GM12878 (cell line): ENCODE results near the gene ZSWIM2. TPM values are rescaled to one million over a fixed set of nuclear protein-coding genes. Genes with fewer than 3 reads are reported as not detected.

Experiments used
- ATAC-seq: fragments of 200-7000 bp; cut with Tn5 transposase; 3 replicates; pipeline ENCODE4 v1.9.1; 2020; ENCODE audit warnings: mild to moderate bottlenecking, moderate library complexity
- BruUV-seq: library from RNA; stranded (reverse); fragments of 400-500 nt; replicated peaks from 2 replicates; lab custom pipeline; 2021; lab: Mats Ljungman, UMichigan
- CTCF ChIA-PET: fragments of 300-600 bp; sonication (Branson Sonifier 250); formaldehyde crosslinking; extraction: SDS; loops from one replicate; lab custom pipeline; 2021; ENCODE audit warnings: inconsistent platforms; lab: Yijun Ruan, JAX
- POLR2A ChIA-PET: fragments of 350-600 bp; formaldehyde crosslinking; extraction: SDS; loops from one replicate; lab custom pipeline; 2021; ENCODE audit warnings: inconsistent platforms; lab: Charles Lee
- RAD21 ChIA-PET: fragments of 300-600 bp; sonication (Branson Sonifier 250); formaldehyde crosslinking; loops from one replicate; lab custom pipeline; 2023; ENCODE audit warnings: antibody characterized with exemption; ENCODE audit not compliant: unreplicated experiment; lab: Charles Lee
- SMC1A ChIA-PET: fragments of 300-600 bp; sonication (Branson Sonifier 250); formaldehyde crosslinking; loops from one replicate; lab custom pipeline; 2023; ENCODE audit not compliant: unreplicated experiment, uncharacterized antibody; lab: Charles Lee
- DNase-seq: peaks from one replicate; pipeline ENCODE4 v3.0.0-alpha.2; 2011; ENCODE audit warnings: low read depth, low spot score
- FAIRE-seq: peaks from 3 replicates; lab custom pipeline; 2011; peaks lifted over from hg19 to GRCh38; lab: Jason Lieb, UNC
- H2AFZ ChIP-seq: 2 replicates; pipeline ENCODE4 v1.6.0; 2011; ENCODE audit warnings: low read depth, low read length, control low read depth; ENCODE audit not compliant: control insufficient read depth
- H3K27ac ChIP-seq: 2 replicates; pipeline ENCODE4 v1.5.1; 2011; ENCODE audit warnings: control low read depth; ENCODE audit not compliant: control insufficient read depth, insufficient read depth
- H3K27me3 ChIP-seq, 2 experiments: replicated peaks in 1 of 2; 2 replicates each; pipeline versions ENCODE4 v1.6.0 to v1.6.1; 2011; ENCODE audit warnings: low read length in 1 of 2; ENCODE audit not compliant: control insufficient read depth in 2 of 2, insufficient read depth in 2 of 2
- H3K36me3 ChIP-seq, 2 experiments: 2 replicates each; pipeline ENCODE4 v1.5.1; 2011; ENCODE audit warnings: low read length in 1 of 2; ENCODE audit not compliant: control insufficient read depth in 2 of 2, insufficient read depth in 2 of 2
- H3K4me1 ChIP-seq: 2 replicates; pipeline ENCODE4 v1.6.1; 2011; ENCODE audit warnings: mild to moderate bottlenecking, low read length, moderate library complexity, mixed read lengths; ENCODE audit not compliant: control insufficient read depth, insufficient read depth
- H3K4me2 ChIP-seq: 2 replicates; pipeline ENCODE4 v1.6.0; 2011; ENCODE audit warnings: control low read depth; ENCODE audit not compliant: control insufficient read depth, insufficient read depth
- H3K4me3 ChIP-seq: fragments of 200-600 bp; sonication (generic); 2 replicates; pipeline ENCODE4 v1.5.1; 2016
- H3K79me2 ChIP-seq: 2 replicates; pipeline ENCODE4 v1.6.0; 2011; ENCODE audit warnings: low read length; ENCODE audit not compliant: control insufficient read depth, insufficient read depth
- H3K9ac ChIP-seq: 2 replicates; pipeline ENCODE4 v1.8.0; 2011; ENCODE audit warnings: low read length, control low read depth, mixed read lengths; ENCODE audit not compliant: control insufficient read depth, insufficient read depth
- H3K9me3 ChIP-seq: replicated peaks from 3 replicates; pipeline ENCODE4 v1.5.1; 2011; ENCODE audit warnings: mild to moderate bottlenecking, low read length; ENCODE audit not compliant: control insufficient read depth, insufficient read depth
- H4K20me1 ChIP-seq: 2 replicates; pipeline ENCODE4 v1.6.0; 2011; ENCODE audit not compliant: control insufficient read depth, insufficient read depth
- ATF3 ChIP-seq: IDR thresholded peaks from 2 replicates; pipeline ENCODE4 v1.6.1; 2011; ENCODE audit warnings: low read depth, mild to moderate bottlenecking, low read length, moderate library complexity, borderline replicate concordance; ENCODE audit errors: extremely low read depth
- E2F8 ChIP-seq: fragments of 450-650 bp; IDR thresholded peaks from 2 replicates; pipeline ENCODE4 v1.6.1; 2018; ENCODE audit warnings: mild to moderate bottlenecking, low read depth, moderate library complexity; ENCODE audit not compliant: partially characterized antibody
- MYB ChIP-seq: fragments of 150-350 bp; IDR thresholded peaks from 2 replicates; pipeline ENCODE4 v1.6.1; 2014; ENCODE audit warnings: mild to moderate bottlenecking, low read depth, low read length, borderline replicate concordance
- ZNF622 ChIP-seq: fragments of 450-650 bp; IDR thresholded peaks from 2 replicates; pipeline ENCODE4 v1.6.1; 2017; ENCODE audit warnings: mild to moderate bottlenecking, inconsistent platforms
- whole genome bisulfite sequencing: methylation state at CpG from one replicate; pipeline ENCODE4 v1.1.6; 2016; ENCODE audit warnings: low lambda C conversion rate; ENCODE audit not compliant: insufficient replicate concordance, insufficient coverage; ENCODE audit errors: missing lambda C conversion rate; 5-methylcytosine and 5-hydroxymethylcytosine counted together
- in situ Hi-C: fragments of 300-500 bp; cut with MboI; formaldehyde crosslinking; loops from 9 replicates; pipeline ENCODE4 v1.14.3; 2018; ENCODE audit warnings: mixed read lengths
- intact Hi-C: fragments of 100-400 bp; cut with micrococcal nuclease; formaldehyde crosslinking; loops from one replicate; pipeline ENCODE4 v1.14.2; 2022; ENCODE audit not compliant: unreplicated experiment
- polyA plus RNA-seq, 11 experiments: library from polyadenylated mRNA; depleted of rRNA in 4 of 11; unstranded in 6 of 11; stranded (reverse) in 5 of 11; fragments of >200 nt; fragmentation: Nextera tagmentation in 4 of 11; fragmentation: Illumina TruSeq in 1 of 11; extraction: Ambion mirVana in 4 of 11; extraction: Trizol in 1 of 11; gene quantifications; 1 replicate in 1 of 11; 2 replicates in 10 of 11; pipeline versions ENCODE4 v1.2.1 to v1.2.3, GENCODE V29; 2011 to 2016; ENCODE audit warnings: inconsistent platforms in 2 of 11, missing spikeins in 2 of 11, low read depth in 1 of 11
- total RNA-seq, 4 experiments: library from RNA; depleted of rRNA in 3 of 4; stranded (reverse); fragments of >200 nt in 3 of 4; fragmentation: Illumina TruSeq in 1 of 4; extraction: Trizol in 1 of 4; gene quantifications; 2 replicates each; pipeline versions ENCODE4 v1.2.1 to v1.2.3, GENCODE V29; 2013 to 2021
- TF ChIP-seq, protein P1 (sequence below): IDR thresholded peaks from 2 replicates; pipeline ENCODE4 v1.6.1; 2012; ENCODE audit warnings: low read depth, low read length, improper control_type of control experiment

ZSWIM2 gene
- total and polyA plus RNA-seq, 10 of the 15 experiments (the other 5 are each of a cell fraction or from before 2014, with no cell fraction given), result not detected

DNA sequence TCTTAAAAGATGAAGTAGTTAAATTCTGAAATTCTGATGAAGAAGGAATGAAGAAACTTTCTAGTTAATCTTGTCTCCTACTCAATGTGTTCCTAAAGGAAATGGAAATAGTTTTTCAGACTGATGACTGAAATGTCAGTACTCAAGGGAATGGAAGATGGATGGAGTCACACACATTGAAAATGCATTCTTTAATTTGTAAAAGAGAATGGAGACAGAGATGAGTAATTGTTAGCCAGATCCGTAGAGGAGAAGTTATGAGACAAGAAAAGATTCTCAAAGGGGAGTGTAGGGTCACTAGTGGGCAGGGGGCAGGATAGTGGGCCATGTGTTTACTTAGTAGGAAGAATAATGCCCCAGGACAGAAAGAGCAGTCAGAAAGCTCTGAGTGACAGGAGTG lies 13.3 kb downstream of the ZSWIM2 start:
- Histone ChIP-seq H4K20me1 (no peaks in the 10 kb centered on the region), H3K27ac (no peak overlapping the region), H3K27me3 (no peaks in the 10 kb centered on the region; a peak in 1 of 4 replicates), H3K4me2 (no peak overlapping the region), H3K9ac (no peak overlapping the region), H2AFZ (no peak overlapping the region), H3K79me2 (no peaks in the 10 kb centered on the region), H3K4me3 (no peak overlapping the region), H3K4me1 (no peaks in the 10 kb centered on the region), H3K9me3 (no peaks in the 10 kb centered on the region), H3K36me3 (no peaks in the 10 kb centered on the region)
- SMC1A ChIA-PET, result interaction anchor here (0.7 kb wide), 1 partner anchor 453 kb away, joined by 3 read pairs; no protein-coding TSS in a partner anchor
- RAD21 ChIA-PET, result no interaction called here
- intact Hi-C loops (no loop called here), in situ Hi-C loops (no loop called here)
- CTCF ChIA-PET, result interaction anchor here (0.6 to 0.7 kb wide), 2 partner anchors 179 to 689 kb away, joined by 3 read pairs; no protein-coding TSS in a partner anchor
- DNase-seq (no peak), FAIRE-seq (no peak), ATAC-seq (no peak)
- no TSS peak for BruUV-seq
- POLR2A ChIA-PET, result no interaction called here
- TF ChIP-seq MYB, result no peak
- TF ChIP-seq, protein P1, sequence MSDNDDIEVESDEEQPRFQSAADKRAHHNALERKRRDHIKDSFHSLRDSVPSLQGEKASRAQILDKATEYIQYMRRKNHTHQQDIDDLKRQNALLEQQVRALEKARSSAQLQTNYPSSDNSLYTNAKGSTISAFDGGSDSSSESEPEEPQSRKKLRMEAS, result no peak
- no peak for TF ChIP-seq ZNF622
- no peak for TF ChIP-seq ATF3
- TF ChIP-seq E2F8, result no peak
- 13% methylated on average over 1 of the region's 1 CpG for WGBS
